GM18951 (cell line): ENCODE data around the gene COX6B2.

Experiments
- POLR2A ChIP-seq: IDR thresholded peaks from 4 replicates; pipeline ENCODE4 v1.6.1; 2011; ENCODE audit warnings: mild to moderate bottlenecking; ENCODE audit not compliant: insufficient read length, insufficient read depth; ENCODE audit errors: extremely low read depth
- in situ Hi-C: fragments of 300-500 bp; cut with MboI; formaldehyde crosslinking; loops from one replicate; pipeline ENCODE4 v1.12.0; 2022; ENCODE audit warnings: low sequenced_read_pairs, mixed read lengths, inconsistent platforms; ENCODE audit not compliant: unreplicated experiment

Gene COX6B2

GRCh38 chr19:55312621-55313512 lies 41.7 kb downstream of the COX6B2 start:
- in situ Hi-C loops = no loop called here
- no peak for TF ChIP-seq POLR2A

GRCh38 chr19:55311797-55312196 lies 42.7 kb downstream of the COX6B2 start:
- TF ChIP-seq POLR2A = no peak
- in situ Hi-C loops = no loop called here

DNA sequence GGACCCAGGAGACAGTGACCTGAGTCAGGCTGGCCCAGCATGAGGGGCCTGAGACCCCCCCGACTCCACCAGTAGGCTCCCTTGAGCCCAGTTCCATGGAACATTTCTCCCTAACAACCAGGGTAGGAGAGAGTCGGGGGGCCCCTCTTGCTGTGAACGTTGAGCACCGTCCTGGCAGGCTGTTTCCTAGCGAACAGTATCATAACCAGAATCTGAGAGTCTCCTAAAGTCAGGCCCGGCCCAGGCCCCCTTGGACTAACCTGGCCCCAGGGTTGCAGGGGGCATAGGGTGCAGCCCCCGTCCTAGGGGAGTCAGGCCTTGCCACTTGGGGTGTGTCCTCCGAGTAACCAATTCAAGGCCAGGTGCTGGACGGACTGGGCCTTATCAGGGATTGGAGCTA lies 43.1 kb downstream of the COX6B2 start:
- TF ChIP-seq POLR2A = no peak
- in situ Hi-C loops = no loop called here

- in situ Hi-C loops = no loop called here
- no peak for TF ChIP-seq POLR2A
These were observed 44.0 kb downstream of the COX6B2 start for GRCh38 chr19:55310498-55310897.

DNA sequence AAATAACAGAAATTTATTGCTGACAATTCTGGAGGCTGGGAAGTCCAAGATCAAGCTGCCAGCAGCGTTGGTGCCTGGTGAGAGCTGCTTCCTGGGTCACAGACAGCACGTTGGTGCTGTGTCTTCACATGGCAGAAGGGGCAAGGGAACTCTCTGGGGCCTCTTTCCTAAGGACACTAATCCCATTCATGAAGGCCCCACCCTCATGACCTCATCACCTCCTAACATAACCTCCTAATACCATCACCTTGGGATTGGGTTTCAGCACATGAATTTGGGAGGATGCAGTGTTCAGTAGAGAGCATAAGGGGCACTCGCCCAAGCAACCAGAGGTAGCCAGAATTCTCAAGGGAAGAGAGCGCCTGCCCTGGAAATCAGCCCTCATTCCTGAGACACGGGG lies 45.1 kb downstream of the COX6B2 start:
- in situ Hi-C loops = no loop called here
- TF ChIP-seq POLR2A = no peak

GRCh38 chr19:55308281-55308680 lies 46.2 kb downstream of the COX6B2 start:
- no peak for TF ChIP-seq POLR2A
- in situ Hi-C loops = no loop called here

GRCh38 chr19:55306712-55307111 lies 47.8 kb downstream of the COX6B2 start:
- in situ Hi-C loops = no loop called here

GRCh38 chr19:55305983-55306562 lies 48.4 kb downstream of the COX6B2 start:
- in situ Hi-C loops = no loop called here
- no peak for TF ChIP-seq POLR2A

More at GRCh38 chr19:55306712-55307111, 47.8 kb downstream of the COX6B2 start:
- TF ChIP-seq POLR2A = no peak

DNA sequence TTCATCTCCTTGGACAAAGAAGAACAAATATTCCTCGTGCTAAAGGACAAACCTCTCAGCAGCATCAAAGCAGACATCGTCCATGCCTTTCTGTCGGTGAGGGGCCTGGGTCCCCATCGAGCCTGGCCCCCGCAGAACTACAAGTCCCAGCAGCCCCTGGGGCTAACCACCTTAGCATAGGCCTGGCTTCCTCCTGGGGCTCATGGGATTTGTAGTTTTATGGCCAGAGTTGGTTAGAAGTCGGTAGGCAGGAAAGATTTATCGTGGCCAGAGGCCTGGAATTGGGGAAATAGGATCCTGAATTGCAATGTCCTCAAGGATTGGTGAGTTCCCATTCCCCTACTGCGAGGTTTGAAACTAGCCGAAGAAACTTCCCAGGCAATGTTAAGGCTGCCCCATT lies 49.0 kb downstream of the COX6B2 start:
- no peak for TF ChIP-seq POLR2A
- in situ Hi-C loops = no loop called here

- no peak for TF ChIP-seq POLR2A
- in situ Hi-C loops = no loop called here
These were observed 49.5 kb downstream of the COX6B2 start for GRCh38 chr19:55304980-55305379.

DNA sequence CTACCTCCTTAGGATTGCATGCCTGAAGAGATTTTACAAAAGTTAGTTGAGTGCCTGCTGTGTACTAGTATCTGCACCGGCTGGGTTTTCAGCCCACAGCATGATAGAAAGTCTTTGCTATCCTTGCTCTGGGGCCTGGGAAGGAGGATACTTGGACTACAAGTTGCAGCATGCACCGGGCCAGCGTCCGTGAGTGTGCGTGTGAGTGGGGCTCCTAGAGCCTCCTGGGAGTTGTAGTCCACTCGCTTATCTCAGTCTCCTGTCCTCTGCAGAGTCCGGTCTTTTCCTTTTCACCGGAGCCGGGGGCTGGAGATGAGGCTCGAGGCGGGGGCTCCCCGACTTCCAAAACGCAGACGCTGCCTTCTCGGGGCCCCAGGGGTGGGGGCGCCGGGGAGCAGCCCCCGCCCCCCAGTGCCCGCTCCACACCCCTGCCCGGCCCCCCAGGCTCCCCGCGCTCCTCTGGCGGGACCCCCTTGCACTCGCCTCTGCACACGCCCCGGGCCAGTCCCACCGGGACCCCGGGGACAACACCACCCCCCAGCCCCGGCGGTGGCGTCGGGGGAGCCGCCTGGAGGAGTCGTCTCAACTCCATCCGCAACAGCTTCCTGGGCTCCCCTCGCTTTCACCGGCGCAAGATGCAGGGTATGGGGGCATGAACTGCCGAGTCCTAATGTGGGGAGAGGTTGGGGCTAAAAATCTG lies 50.1 kb downstream of the COX6B2 start:
- in situ Hi-C loops = no loop called here
- no peak for TF ChIP-seq POLR2A

DNA sequence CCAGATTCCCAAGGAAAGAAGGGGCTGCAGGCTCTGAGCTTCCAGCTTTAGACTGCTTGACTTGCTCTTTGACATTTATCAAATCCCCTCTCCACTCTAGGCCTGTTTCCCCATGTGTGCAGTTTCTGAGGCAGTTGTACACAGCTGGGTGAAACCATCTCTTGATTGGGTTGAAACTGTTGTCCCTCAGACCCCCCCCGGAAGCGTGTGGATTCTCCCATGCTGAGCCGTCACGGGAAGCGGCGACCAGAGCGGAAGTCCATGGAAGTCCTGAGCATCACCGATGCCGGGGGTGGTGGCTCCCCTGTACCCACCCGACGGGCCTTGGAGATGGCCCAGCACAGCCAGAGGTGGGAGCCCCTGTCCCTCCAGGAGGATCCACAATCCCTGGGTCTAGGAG lies 51.0 kb downstream of the COX6B2 start:
- no peak for TF ChIP-seq POLR2A
- in situ Hi-C loops = no loop called here

- no peak for TF ChIP-seq POLR2A
- in situ Hi-C loops = no loop called here
These were observed 52.2 kb downstream of the COX6B2 start for GRCh38 chr19:55302318-55302703.
